ENCODE results near the gene KNL1.
"Not testable (repeated sequence)": the region's sequence is repeated elsewhere in the genome, so short reads cannot be mapped to it uniquely, and the experiment has no call there.

Gene KNL1

DNA sequence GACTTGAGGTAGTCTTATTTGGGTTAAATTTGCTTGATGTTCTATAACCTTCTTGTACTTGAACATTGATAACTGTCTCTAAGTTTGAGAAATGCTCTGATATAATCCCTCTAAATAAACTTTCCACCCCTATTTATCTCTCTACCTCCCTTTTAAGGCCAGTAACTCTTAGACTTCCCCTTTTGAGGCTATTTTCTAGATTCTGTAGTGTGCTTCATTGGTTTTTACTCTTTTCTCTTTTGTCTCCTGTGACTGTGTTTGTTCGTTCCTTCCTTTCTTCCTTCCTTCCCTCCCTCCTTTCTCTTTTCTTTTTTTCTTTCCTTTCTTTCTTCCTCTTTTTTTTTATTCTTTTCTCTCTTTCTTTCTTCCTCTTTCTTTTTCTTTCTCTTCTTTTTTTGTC lies 86.9 kb downstream of the KNL1 start:
- not testable (repeated sequence) for DNase-seq

DNA sequence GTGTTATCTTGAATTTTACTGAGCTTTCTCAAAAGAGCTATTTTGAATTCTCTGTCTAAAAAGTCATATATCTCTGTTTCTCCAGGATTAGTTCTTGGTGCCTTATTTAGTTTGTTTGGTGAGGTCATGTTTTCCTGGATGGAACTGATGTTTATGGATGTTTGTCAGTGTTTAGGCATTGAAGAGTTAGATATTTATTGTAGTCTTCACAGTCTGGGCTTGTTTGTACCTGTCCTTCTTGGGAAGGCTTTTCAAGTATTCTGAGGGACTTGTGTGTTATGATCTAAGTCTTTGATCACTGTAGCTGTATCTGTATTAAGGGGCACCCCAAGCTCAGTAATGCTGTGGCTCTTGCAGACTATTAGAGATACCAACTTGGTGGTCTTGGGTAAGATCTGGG lies 90.3 kb downstream of the KNL1 start:
- no peak for DNase-seq

DNA sequence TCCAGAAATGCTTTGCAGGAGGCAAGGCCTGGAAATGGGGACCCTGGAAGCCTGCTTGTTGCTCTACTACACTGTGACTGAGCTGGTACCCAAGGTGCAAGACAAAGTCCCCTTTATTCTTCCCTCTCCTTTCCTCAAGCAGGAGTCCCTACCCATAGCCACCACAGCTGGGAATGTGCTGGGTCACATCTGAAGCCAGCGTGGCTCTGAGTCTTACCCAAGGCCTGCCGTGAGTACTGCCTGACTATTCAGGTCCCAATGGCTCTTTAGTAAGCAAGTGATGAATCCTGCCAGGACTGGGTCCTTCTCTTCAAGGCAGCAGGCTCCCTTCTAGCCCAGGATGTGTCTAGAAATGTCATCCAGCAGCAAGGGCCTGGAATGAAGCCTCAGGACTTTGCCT lies 91.3 kb downstream of the KNL1 start:
- DNase-seq: no peak

DNA sequence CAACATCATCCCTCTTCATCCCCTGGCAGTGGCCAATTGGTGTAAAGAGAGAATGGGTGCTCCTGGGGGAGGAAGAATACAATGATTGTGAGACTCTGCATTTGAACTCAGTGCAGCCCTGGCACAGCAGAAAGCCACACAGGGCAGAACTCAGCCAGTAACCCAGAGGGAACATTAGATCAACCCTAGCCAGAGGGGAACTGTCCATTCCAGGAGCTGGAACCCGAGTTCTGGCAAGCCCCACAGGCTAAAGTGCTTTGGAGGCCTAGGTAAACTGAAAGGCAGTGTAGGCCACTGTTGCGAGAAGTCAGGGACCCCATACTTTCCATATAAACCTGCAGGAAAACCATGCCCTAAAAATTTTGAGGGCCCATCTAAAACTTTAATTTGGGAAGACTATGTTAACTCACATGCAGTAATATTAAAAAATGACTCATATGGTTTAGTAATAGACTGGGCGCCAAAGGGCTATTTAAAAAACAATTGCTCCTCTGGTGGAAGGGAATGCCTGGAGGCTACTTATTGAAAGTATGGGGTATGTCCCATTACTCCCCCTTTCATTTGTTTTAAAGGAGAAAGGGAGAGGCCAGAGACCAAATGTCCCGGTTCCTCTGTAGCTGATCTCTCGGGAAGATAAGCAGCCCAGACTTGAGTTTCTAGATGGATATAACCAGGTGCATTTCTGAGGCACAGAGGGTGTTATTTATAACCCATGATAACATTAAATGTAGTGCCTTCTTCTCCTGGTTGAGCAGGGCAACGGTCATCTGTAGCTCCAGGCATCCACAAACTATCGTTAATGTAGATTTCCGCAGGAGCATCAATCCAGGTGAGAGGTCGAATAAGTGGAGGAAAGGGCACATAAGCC lies 95.1 kb downstream of the KNL1 start:
- DNase-seq: no peak

DNA sequence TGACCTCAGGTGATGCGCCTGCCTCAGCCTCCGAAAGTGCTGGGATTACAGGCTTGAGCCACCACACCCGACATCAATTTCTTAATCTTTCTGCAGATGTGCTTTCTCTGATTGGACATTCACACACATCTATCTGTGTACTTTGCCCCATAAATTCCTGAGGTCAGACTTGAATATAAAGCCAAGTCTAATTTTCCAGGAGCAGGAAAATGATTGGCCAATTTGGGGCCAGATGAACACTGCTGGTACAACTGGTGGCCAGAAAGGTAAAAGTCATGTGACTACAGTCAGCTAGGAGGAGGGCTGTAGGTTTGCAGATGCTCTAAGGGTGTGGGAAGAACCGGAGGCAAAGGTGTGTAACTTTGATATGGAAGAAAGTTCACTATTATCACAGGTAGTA lies 97.7 kb downstream of the KNL1 start:
- no peak for DNase-seq

DNA sequence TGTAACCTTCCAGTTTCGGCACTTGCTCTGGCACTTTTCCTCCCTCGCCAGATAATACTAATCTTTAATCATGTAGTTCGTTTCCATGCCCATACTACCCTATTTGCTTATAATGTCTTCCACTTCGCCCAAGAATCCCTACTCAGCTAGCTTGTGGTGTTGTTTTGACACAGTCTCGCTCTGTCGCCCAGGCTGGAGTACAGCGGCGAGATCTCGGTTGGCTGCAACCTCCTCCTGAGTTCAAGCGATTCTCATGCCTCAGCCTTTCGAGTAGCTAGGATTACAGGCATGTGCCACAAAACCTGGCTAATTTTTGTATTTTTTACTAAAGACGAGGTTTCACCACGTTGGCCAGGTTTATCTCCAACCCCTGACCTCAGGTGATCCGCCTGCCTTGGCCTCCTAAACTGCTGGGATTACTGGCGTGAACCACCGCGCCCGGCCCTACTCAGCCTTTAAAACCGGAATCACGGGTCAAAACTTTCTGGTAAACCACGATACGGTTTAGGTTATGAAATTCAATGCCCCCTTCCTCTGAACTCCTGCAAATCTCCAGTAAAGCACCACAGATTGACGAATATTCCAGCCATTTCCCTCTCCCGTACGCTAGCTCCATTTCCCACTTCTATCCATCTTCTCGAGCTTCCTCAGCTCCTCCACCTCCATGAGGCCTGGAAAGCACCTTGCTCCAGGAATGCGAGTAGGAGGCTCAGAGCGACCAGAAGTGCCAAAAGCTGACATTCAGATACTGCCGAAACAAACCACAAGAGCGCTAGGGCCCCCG lies 100.0 kb downstream of the KNL1 start:
- DNase-seq: no peak

DNA sequence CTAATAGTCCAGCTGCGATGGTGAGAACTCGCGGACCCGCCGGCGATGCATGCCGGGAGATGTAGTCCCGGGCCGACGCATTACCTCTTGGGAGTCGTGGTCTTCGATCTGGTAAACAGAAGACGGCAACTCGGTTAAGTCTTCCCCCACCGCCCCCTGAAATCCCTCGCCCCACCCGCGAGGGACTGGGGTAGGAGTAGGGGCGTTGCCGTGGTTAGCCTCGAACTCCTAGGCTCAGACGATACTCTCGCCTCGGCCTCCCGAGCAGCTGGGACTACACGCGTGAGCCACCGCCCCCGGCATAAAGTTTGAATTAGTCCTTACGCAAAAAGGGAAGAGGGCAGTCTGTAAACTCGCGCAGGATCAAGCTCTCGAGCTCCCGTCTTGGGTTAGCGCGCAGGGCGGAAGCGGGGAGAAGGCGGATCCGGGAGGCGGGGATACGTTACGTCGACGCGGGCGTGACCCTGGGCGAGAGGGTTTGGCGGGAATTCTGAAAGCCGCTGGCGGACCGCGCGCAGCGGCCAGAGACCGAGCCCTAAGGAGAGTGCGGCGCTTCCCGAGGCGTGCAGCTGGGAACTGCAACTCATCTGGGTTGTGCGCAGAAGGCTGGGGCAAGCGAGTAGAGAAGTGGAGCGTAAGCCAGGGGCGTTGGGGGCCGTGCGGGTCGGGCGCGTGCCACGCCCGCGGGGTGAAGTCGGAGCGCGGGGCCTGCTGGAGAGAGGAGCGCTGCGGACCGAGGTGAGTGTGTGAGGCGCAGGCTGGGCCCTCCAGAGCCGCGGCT lies 100.8 kb downstream of the KNL1 start, which contains the start of gene RAD51:
RAD51 (plus strand) TSS at position 487 of the 781 bp plus-strand sequence. CDS start 3,585 bp downstream, outside the sequence.
- DNase-seq: peak; percentile 95

DNA sequence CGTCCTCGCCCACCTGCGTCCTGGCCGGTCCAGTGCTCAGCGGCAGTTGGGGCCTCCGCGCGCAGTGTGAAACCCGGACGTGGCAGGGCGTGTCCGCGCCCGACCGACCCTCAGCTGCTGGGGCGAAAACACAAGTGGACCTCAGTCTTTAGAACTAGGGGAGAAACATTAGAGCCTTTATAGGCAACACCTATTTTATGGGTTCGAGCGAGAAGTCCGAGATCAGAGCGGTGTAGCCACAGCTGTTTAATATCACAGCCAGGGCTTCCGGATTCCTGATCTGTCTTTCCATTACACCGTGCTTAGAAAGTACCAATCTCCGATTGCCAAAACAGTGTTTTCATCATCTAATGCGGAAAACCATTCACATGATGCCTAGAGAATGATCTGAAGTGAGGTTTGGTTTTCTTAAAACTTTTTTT lies 101.4 kb downstream of the KNL1 start:
- DNase-seq: no peak

DNA sequence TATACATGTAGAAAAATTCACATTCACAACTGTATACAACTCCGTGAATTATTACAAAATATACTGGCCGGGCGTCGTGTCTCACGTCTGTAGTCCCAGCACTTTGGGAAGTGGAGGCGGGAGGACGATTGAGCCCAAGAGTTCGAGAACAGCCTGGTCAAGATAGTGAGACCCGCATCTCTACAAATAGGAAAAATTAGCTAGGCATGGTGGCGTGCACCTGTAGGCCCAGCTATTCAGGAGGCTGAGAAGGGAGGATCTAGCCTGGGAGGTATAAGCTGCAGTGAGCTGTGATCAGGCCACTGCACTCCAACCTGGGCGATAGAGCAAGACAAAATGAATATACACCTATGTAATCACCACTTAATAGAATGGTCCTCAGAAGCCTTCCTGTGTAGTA lies 102.2 kb downstream of the KNL1 start:
- DNase-seq: no peak

DNA sequence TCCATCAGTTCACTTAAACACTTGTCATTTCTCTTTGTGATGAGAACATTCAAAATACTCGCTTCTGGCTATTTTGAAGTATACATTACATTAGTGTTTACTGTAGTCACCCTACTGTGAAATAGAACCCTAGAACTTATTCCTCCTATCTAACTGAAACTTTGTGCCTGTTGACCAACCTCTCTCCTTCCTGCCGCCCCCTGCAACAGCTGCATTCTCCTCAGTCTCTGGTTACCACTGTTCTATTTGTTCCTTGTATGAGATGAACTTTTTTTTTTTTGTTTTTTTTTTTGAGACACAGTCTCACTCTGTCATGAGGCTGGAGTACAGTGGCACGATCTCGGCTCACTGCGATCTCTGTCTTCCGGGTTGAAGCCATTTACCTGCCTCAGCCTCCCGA lies 103.9 kb downstream of the KNL1 start:
- no peak for DNase-seq

DNA sequence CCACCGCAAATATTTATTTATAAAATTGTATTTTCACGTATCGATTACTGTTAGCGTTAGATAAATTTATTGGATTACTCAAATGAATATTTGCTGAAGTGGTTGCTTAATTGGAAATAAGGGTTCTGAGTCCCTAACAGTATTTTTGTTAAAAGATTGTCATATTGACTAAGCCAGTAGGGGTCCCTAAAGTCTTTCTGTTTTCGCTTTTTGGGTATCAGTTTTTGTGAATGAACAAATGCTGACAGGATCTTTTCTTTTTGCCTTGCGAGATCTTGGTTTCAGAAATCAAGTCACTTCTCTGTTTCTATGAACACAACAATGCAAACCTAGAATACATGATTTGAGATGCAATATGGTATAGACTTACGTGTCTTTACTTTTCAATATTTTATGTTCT lies 108.0 kb downstream of the KNL1 start:
- no peak for DNase-seq

DNA sequence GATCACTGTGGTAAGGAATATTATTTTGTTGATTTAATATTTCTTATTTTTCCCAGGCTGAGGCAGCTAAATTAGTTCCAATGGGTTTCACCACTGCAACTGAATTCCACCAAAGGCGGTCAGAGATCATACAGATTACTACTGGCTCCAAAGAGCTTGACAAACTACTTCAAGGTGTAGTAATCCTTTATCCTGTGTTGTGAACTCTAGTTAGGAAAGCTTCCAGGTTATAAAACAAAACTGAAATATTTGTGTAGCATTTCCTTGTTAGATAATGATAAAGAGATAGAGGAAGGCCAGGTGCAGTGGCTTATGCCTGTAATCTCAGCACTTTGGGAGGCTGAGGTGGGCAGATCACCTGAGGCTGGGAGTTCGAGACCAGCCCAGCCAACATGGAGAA lies 112.1 kb downstream of the KNL1 start:
- DNase-seq: no peak

Data from CD4-positive, alpha-beta T cell treated with Interleukin-6 for 4 hours (primary cell).